ENCODE results near the gene BABAM1. TPM values are rescaled to one million over a fixed set of nuclear protein-coding genes. Genes with fewer than 3 reads are reported as not detected.

The BABAM1 gene
- total and polyA plus RNA-seq, 9 of the 15 experiments (the other 6 are each of a cell fraction or from before 2014, with no cell fraction given) = 14.7 to 160 (median 113) TPM

- TF ChIP-seq KDM2B (CRISPR knock-in tag; IDR thresholded peaks at IDR 0.05) (peak; percentile 81; the same call in 1 of the 2 replicates), HDAC8 (tag; IDR thresholded peaks at IDR 0.05) (no peak), FOXP4 (CRISPR knock-in tag; IDR thresholded peaks at IDR 0.05; ENCODE audit: borderline replicate concordance) (peak; percentile 52; the same call in 1 of the 2 replicates), CC2D1A (IDR thresholded peaks at IDR 0.05) (0 out of 2 replicates have a peak, but pooled peaks have one; percentile 37), MYNN (IDR thresholded peaks at IDR 0.05) (peak; percentile 80), MYNN (CRISPR knock-in tag; IDR thresholded peaks at IDR 0.05) (no peak), ZBTB17 (CRISPR knock-in tag; IDR thresholded peaks at IDR 0.05) (0 out of 2 replicates have a peak, but pooled peaks have one; percentile 39), THRB (CRISPR knock-in tag; conservative IDR thresholded peaks at IDR 0.05) (0 out of 2 replicates have a peak, but pooled peaks have one; percentile 21), GABPB1 (CRISPR knock-in tag; IDR thresholded peaks at IDR 0.05) (peak; percentile 64), CXXC5 (CRISPR knock-in tag; IDR thresholded peaks at IDR 0.05) (peak; percentile 51), PREB (CRISPR knock-in tag; IDR thresholded peaks at IDR 0.05) (no peak), ZFP36 (IDR thresholded peaks at IDR 0.05; ENCODE audit: low read depth, low read length, partially characterized antibody) (peak; percentile 7), NUFIP1 (IDR thresholded peaks at IDR 0.05; ENCODE audit: partially characterized antibody) (no peak), ZNF592 (IDR thresholded peaks at IDR 0.05) (peak; percentile 52), TFAP4 (CRISPR knock-in tag; IDR thresholded peaks at IDR 0.05; ENCODE audit: borderline replicate concordance) (peak; percentile 85), ZNF24 (IDR thresholded peaks at IDR 0.05) (0 out of 2 replicates have a peak, but pooled peaks have one; percentile 6), ZEB2 (IDR thresholded peaks at IDR 0.05) (no peak), BCOR (IDR thresholded peaks at IDR 0.05) (peak; percentile 64), RB1 (IDR thresholded peaks at IDR 0.05; ENCODE audit: low read depth) (peak; percentile 84)
Observed at GRCh38 chr19:17282488-17283125, 15.4 kb downstream of the BABAM1 start (continued).

All from K562 (cell line).